ENCODE measurements around the gene DSP.

DNA sequence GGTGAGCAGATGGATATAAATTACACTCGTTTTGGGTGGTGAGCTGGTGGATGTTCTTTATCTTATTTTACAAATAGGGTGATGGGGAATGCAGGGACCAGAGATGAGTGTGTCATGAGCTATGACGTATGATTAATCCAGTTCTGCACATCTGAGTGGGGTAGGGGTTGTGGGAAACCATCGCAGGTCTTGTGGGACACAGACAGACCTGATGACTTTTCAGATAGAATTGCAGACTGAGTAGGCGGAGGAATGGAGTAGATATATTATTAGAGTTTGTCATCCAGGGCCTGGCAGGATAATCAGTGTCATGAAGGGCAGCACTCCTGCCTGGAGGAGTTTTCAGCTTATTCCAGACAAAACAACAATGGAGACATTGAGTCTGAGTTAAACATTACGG, 12.9 kb upstream of the DSP start:
- TF ChIP-seq EZH2 (IDR thresholded peaks at IDR 0.05; ENCODE audit: borderline replicate concordance) (no peak), EZH2phosphoT487 (IDR thresholded peaks at IDR 0.05; ENCODE audit: low read depth, severe bottlenecking, unreplicated experiment) (no peak)
- TF ChIP-seq, protein P1, sequence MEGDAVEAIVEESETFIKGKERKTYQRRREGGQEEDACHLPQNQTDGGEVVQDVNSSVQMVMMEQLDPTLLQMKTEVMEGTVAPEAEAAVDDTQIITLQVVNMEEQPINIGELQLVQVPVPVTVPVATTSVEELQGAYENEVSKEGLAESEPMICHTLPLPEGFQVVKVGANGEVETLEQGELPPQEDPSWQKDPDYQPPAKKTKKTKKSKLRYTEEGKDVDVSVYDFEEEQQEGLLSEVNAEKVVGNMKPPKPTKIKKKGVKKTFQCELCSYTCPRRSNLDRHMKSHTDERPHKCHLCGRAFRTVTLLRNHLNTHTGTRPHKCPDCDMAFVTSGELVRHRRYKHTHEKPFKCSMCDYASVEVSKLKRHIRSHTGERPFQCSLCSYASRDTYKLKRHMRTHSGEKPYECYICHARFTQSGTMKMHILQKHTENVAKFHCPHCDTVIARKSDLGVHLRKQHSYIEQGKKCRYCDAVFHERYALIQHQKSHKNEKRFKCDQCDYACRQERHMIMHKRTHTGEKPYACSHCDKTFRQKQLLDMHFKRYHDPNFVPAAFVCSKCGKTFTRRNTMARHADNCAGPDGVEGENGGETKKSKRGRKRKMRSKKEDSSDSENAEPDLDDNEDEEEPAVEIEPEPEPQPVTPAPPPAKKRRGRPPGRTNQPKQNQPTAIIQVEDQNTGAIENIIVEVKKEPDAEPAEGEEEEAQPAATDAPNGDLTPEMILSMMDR (IDR thresholded peaks at IDR 0.05; ENCODE audit: poor library complexity) = no peak

Measured in hepatocyte (in vitro differentiated cells).